Uterus (tissue), 2 donors: ENCODE data around the gene MUSK.

Source experiments
- CTCF ChIP-seq, 4 experiments: fragments of 200-600 bp in 2 of 4; fragments of 450-650 bp in 2 of 4; sonication (generic) in 2 of 4; IDR thresholded peaks; one replicate each; pipeline ENCODE4 v1.5.1; 2016 to 2019; ENCODE audit warnings: antibody characterized with exemption in 4 of 4, mild to moderate bottlenecking in 2 of 4, moderate library complexity in 1 of 4
- POLR2A ChIP-seq, 2 donors: fragments of 450-650 bp; IDR thresholded peaks; one replicate each; pipeline ENCODE4 v1.6.1; 2016; ENCODE audit warnings: antibody characterized with exemption in 2 of 2, mild to moderate bottlenecking in 1 of 2, moderate library complexity in 1 of 2

- no peak for TF ChIP-seq CTCF (IDR thresholded peaks at IDR 0.05)
- TF ChIP-seq POLR2A (IDR thresholded peaks at IDR 0.05): no peak
These were observed 140.5 kb downstream of the MUSK start for GRCh38 chr9:110809038-110809595.
